PC-9 (cell line): Measurements from ENCODE around the gene PRM3.

Experiments used
- EZH2 ChIP-seq: fragments of 200-600 bp; sonication (generic); IDR thresholded peaks from 2 replicates; pipeline ENCODE4 v1.8.0; 2017; ENCODE audit warnings: antibody characterized with exemption, low read depth
- TF ChIP-seq, protein P1 (sequence below): fragments of 200-600 bp; sonication (generic); conservative IDR thresholded peaks from 2 replicates; pipeline ENCODE4 v1.6.1; 2017; ENCODE audit warnings: mixed run types, antibody characterized with exemption, mild to moderate bottlenecking, moderate library complexity

DNA sequence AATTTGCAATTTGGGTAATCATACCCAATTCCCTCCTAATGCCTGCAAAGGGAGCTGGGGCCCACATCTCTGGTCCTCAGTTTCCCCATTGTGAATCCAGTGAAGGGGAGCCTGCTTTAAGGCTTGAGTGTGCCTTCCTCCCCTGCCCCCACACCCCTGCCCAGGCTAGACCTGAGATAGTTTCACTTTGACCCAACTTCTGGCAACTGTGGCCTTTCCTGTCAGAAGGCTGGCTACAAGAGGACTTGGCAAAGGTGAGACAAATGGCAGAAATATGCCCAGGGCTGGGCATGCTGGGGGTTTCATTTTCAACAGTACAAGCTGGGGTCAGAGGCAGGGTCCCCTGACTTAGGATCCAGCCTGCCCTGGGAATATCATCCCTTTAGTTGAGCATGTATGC is 27.4 kb downstream of the PRM3 start:
- TF ChIP-seq, protein P1, sequence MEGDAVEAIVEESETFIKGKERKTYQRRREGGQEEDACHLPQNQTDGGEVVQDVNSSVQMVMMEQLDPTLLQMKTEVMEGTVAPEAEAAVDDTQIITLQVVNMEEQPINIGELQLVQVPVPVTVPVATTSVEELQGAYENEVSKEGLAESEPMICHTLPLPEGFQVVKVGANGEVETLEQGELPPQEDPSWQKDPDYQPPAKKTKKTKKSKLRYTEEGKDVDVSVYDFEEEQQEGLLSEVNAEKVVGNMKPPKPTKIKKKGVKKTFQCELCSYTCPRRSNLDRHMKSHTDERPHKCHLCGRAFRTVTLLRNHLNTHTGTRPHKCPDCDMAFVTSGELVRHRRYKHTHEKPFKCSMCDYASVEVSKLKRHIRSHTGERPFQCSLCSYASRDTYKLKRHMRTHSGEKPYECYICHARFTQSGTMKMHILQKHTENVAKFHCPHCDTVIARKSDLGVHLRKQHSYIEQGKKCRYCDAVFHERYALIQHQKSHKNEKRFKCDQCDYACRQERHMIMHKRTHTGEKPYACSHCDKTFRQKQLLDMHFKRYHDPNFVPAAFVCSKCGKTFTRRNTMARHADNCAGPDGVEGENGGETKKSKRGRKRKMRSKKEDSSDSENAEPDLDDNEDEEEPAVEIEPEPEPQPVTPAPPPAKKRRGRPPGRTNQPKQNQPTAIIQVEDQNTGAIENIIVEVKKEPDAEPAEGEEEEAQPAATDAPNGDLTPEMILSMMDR, result no peak
- TF ChIP-seq EZH2, result no peak
